Testis (tissue), 5 donors: ENCODE results near the gene TRIM71. TPM values are rescaled to one million over a fixed set of nuclear protein-coding genes. Genes with fewer than 3 reads are reported as not detected.

Experiments
- DNase-seq: peaks from one replicate; pipeline ENCODE4 v3.0.0-alpha.2; 2019
- H3K27ac ChIP-seq, 2 donors: fragments of 200-600 bp; sonication (generic); one replicate each; pipeline ENCODE4 v1.5.1; 2019
- H3K27me3 ChIP-seq: fragments of 200-600 bp; sonication (generic); one replicate; pipeline ENCODE4 v1.5.1; 2019
- H3K36me3 ChIP-seq: fragments of 200-600 bp; sonication (generic); one replicate; pipeline ENCODE4 v1.5.1; 2017; ENCODE audit warnings: low read depth; ENCODE audit errors: missing control alignments
- H3K4me1 ChIP-seq: fragments of 200-600 bp; sonication (generic); one replicate; pipeline ENCODE4 v1.5.1; 2019
- H3K4me3 ChIP-seq, 2 donors: fragments of 200-600 bp; sonication (generic); one replicate each; pipeline ENCODE4 v1.5.1; 2017 to 2019
- H3K9me3 ChIP-seq: fragments of 200-600 bp; sonication (generic); one replicate; pipeline ENCODE4 v1.5.1; 2017
- POLR2A ChIP-seq: fragments of 450-650 bp; IDR thresholded peaks from one replicate; pipeline ENCODE4 v1.6.1; 2017; ENCODE audit warnings: antibody characterized with exemption, mild to moderate bottlenecking, moderate library complexity
- WGBS, 2 donors: methylation state at CpG; one replicate each; pipeline ENCODE4 v1.1.5; 2018; 5-methylcytosine and 5-hydroxymethylcytosine counted together
- intact Hi-C: fragments of 100-400 bp; cut with DNase I; formaldehyde crosslinking; loops from one replicate; pipeline ENCODE4 v1.15.1; 2023; ENCODE audit warnings: low total_unique reads
- long read RNA-seq, 2 donors: transcript quantifications; one replicate each; lab custom pipeline, GENCODE V29; 2026
- polyA plus RNA-seq: library from polyadenylated mRNA; stranded (reverse); fragments of 350-450 nt; fragmentation: Illumina TruSeq; extraction: RNeasy Lipid Tissue Mini Kit (QIAGEN cat#74804); gene quantifications from one replicate; pipeline ENCODE4 v1.2.3, GENCODE V29; 2014; ENCODE audit warnings: low read depth, low replicate concordance; ENCODE audit not compliant: insufficient read depth
- total RNA-seq, 2 donors: library from RNA; depleted of rRNA; stranded (reverse); fragments of >200 nt; gene quantifications; one replicate each; pipeline ENCODE4 v1.2.3, GENCODE V29; 2016
- TF ChIP-seq, protein P1 (sequence below), 3 experiments: fragments of 450-650 bp in 2 of 3; fragments of 200-600 bp in 1 of 3; sonication (generic) in 1 of 3; IDR thresholded peaks; one replicate each; pipeline ENCODE4 v1.5.1; 2016 to 2019; ENCODE audit warnings: antibody characterized with exemption in 3 of 3, mild to moderate bottlenecking in 2 of 3, moderate library complexity in 1 of 3

The TRIM71 gene
- total RNA-seq: 10 to 100 TPM; 20.6 to 21.0 TPM
- polyA plus RNA-seq: 9.9 TPM
- long read RNA-seq, donor 1, full-length matches to known transcripts: 1 of 1 reads
- long read RNA-seq, donor 1, partial matches to known transcripts: 0 of 1 reads
- long read RNA-seq, donor 1, other reads (novel, unspliced or antisense): 0 of 1 reads
- long read RNA-seq, donor 2: 0 reads

DNA sequence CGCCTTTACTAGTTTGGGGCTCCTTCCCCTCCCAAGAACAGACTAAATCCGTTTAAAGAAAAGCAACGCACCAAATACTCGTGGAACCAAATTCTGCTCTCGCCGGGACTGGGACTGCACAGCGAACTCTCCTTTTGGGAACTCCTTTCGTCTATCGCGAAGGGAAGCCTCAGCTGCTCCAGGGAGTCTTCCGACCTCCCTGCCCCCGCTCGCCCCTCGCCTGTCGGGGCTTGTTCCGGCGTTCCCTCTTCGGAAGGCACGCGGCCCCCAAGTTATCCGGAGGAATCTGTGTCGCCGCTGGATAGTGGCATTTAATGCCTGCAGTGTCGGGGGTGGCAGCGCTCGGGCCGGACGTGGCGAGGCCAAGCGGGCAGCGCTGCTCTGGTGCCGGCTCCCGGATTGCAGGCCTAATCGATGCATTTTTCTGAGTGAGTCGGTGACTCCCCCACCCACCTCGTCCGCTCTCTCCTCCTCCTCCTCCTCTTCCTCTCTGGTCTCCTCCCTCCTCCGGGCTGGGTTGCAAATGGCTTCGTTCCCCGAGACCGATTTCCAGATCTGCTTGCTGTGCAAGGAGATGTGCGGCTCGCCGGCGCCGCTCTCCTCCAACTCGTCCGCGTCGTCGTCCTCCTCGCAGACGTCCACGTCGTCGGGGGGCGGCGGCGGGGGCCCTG is at the start of gene TRIM71:
Gene TRIM71, plus strand, starts transcription at position 440 of the 671 bp plus-strand sequence. Its CDS starts 84 bp downstream, at position 524.
- H3K36me3 ChIP-seq: no peaks in the 10 kb centered on the region
- TF ChIP-seq POLR2A: no peak
- TF ChIP-seq, protein P1, sequence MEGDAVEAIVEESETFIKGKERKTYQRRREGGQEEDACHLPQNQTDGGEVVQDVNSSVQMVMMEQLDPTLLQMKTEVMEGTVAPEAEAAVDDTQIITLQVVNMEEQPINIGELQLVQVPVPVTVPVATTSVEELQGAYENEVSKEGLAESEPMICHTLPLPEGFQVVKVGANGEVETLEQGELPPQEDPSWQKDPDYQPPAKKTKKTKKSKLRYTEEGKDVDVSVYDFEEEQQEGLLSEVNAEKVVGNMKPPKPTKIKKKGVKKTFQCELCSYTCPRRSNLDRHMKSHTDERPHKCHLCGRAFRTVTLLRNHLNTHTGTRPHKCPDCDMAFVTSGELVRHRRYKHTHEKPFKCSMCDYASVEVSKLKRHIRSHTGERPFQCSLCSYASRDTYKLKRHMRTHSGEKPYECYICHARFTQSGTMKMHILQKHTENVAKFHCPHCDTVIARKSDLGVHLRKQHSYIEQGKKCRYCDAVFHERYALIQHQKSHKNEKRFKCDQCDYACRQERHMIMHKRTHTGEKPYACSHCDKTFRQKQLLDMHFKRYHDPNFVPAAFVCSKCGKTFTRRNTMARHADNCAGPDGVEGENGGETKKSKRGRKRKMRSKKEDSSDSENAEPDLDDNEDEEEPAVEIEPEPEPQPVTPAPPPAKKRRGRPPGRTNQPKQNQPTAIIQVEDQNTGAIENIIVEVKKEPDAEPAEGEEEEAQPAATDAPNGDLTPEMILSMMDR (IDR thresholded peaks at IDR 0.05): no peak
- H3K27me3 ChIP-seq: no peaks in the 10 kb centered on the region
- no peaks in the 10 kb centered on the region for H3K9me3 ChIP-seq
- H3K4me1 ChIP-seq: peaks cover 4% of the 10 kb centered on the region
- peak within 1 kb of the TSS; percentile 43 to 57 for H3K4me3 ChIP-seq
- WGBS, 2 donors: 1 to 2% methylated on average over 39 to 50 of the region's 59 CpGs
- DNase-seq: peak; percentile 20
- intact Hi-C loops: no loop called here
- H3K27ac ChIP-seq: peak within 1 kb of the TSS in 1 of 2 donors; percentile 30

DNA sequence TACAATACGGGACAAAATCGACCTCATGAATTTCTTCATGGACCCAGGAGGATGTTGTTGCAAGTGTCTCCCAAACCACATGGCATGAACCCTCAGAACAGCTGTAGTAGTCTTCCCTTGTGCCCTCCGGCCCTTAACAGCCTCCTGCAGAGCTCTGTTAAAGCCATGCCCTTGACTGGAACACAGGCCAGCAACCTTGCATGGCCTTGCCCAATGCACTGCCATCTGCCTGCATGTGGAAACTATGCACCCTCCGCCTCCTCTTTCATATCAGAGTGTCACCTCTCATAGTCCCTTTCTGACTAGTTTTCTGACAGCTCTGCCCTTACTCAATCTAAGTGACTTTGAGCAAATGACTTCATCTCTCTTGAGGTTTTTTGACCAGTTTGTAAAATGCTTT is 39.4 kb upstream of the TRIM71 start:
- intact Hi-C loops: no loop called here
- no peaks in the 10 kb centered on the region for H3K27me3 ChIP-seq
- H3K4me3 ChIP-seq: no peak overlapping the region
- WGBS, 2 donors: 97 to 98% methylated on average over 4 of the region's 4 CpGs
- H3K36me3 ChIP-seq: no peaks in the 10 kb centered on the region
- no peaks in the 10 kb centered on the region for H3K9me3 ChIP-seq
- no peak for DNase-seq
- H3K4me1 ChIP-seq: peaks cover 4% of the 10 kb centered on the region
- H3K27ac ChIP-seq: no peak overlapping the region
- no peak for TF ChIP-seq POLR2A
- TF ChIP-seq, protein P1 (IDR thresholded peaks at IDR 0.05): no peak

DNA sequence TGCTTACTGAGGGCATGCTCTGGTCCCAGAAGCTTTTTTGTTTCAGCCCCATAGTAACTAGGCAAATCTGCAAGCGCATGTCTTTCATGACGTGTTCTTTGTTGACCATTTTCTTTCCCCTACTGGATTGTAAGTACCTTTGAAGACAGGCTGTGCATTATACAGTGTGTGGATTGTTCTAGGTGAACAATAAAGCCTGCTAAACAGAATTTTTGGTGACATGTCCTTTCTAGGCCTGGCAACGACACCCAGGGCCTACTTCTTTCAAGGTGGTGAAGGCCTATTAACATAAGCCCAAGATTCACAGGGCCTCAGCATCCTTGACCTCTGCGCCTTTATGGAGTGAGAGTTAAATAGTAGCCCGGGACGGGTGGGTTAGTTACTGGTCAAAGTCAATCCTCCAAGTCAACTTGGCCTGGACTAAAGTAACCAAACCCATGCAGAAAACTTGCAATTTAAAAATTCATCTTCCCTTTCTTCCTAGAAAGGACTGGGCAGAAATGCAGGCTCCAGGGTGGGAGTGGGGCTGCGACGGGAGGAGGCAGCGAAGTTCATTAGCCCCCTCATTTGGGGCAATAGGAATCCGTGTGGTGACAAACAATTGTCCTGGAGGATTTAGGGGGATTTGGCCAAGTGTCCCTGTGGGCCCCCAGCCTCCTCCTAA is 37.6 kb upstream of the TRIM71 start:
- H3K9me3 ChIP-seq: no peaks in the 10 kb centered on the region
- no peaks in the 10 kb centered on the region for H3K36me3 ChIP-seq
- H3K4me3 ChIP-seq: peak overlapping the region; percentile 52 to 62
- peaks cover 4% of the 10 kb centered on the region for H3K4me1 ChIP-seq
- intact Hi-C loops: no loop called here
- H3K27ac ChIP-seq: no peak overlapping the region
- DNase-seq: no peak
- no peaks in the 10 kb centered on the region for H3K27me3 ChIP-seq
- 77% methylated on average over 10 of the region's 10 CpGs for WGBS, 2 donors
- no peak for TF ChIP-seq POLR2A
- TF ChIP-seq, protein P1 (IDR thresholded peaks at IDR 0.05): no peak

DNA sequence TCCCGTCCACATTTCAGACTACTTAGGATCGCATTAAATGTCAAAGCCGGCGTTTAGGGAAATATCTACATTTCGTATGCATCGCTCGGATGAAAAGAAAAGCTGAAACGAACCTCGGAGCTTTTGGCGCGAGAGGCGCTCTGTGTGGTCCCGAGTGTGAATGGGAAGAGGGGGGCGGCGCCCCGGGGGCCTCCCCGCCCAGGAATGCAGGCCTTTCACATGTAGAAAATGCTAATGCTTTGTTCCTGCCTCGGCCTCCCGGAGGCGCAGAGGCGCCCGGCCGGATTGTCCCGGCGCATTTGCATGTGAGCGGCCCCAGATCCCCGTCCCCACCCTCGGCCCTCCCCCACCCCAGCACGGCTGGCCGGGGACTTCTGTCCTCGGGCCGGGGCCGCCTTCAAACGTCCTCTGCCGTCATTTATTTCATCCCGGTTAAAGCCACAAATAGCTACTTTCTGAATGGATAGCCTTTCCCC is 37.0 kb upstream of the TRIM71 start:
- Histone ChIP-seq H3K36me3 (no peaks in the 10 kb centered on the region), H3K9me3 (no peaks in the 10 kb centered on the region), H3K4me1 (peaks cover 4% of the 10 kb centered on the region), H3K27ac (no peak overlapping the region), H3K27me3 (no peaks in the 10 kb centered on the region), H3K4me3 (peak overlapping the region; percentile 52 to 62)
- intact Hi-C loops: no loop called here
- 4% methylated on average over 27 to 31 of the region's 36 CpGs for WGBS, 2 donors
- DNase-seq: peak; percentile 48
- TF ChIP-seq, protein P1 (IDR thresholded peaks at IDR 0.05): no peak
- TF ChIP-seq POLR2A: no peak
